Upper lobe of left lung (tissue), 6 donors: ENCODE measurements around the gene FAM110A. TPM values are rescaled to one million over a fixed set of nuclear protein-coding genes. Genes with fewer than 3 reads are reported as not detected.

Source experiments
- ATAC-seq, 2 donors: fragments of 200-7000 bp; cut with Tn5 transposase; one replicate each; pipeline ENCODE4 v1.9.1; 2022; ENCODE audit warnings: mild to moderate bottlenecking in 2 of 2, moderate library complexity in 2 of 2; ENCODE audit not compliant: low FRiP score in 2 of 2
- DNase-seq, 2 donors: peaks; one replicate each; pipeline ENCODE4 v3.0.0-alpha.2; 2019 to 2020
- H3K27ac ChIP-seq, 4 donors: fragments of 200-600 bp; sonication (generic); one replicate each; pipeline ENCODE4 v1.5.1; 2016 to 2019
- H3K27me3 ChIP-seq, 4 donors: fragments of 200-600 bp; sonication (generic); one replicate each; pipeline ENCODE4 v1.5.1; 2017 to 2019
- H3K36me3 ChIP-seq, 4 donors: fragments of 200-600 bp; sonication (generic); one replicate each; pipeline ENCODE4 v1.5.1; 2016 to 2019
- H3K4me1 ChIP-seq, 4 donors: fragments of 200-600 bp; sonication (generic); one replicate each; pipeline ENCODE4 v1.5.1; 2018 to 2019
- H3K4me3 ChIP-seq, 4 donors: fragments of 200-600 bp; sonication (generic); one replicate each; pipeline ENCODE4 v1.5.1; 2017 to 2019; ENCODE audit warnings: mild to moderate bottlenecking in 2 of 4, moderate library complexity in 1 of 4
- H3K9me3 ChIP-seq, 4 donors: fragments of 200-600 bp; sonication (generic); one replicate each; pipeline ENCODE4 v1.5.1; 2018 to 2019
- EP300 ChIP-seq, 4 donors: sonication (generic); formaldehyde crosslinking; IDR thresholded peaks; one replicate each; pipeline ENCODE4 v1.5.1; 2017; ENCODE audit warnings: antibody characterized with exemption in 4 of 4, control low read depth in 2 of 4
- POLR2A ChIP-seq, 4 donors: fragments of 450-650 bp; IDR thresholded peaks; one replicate each; pipeline ENCODE4 v1.5.1; 2016 to 2017; ENCODE audit warnings: antibody characterized with exemption in 4 of 4, mild to moderate bottlenecking in 2 of 4
- POLR2AphosphoS5 ChIP-seq, 2 donors: sonication (generic); formaldehyde crosslinking; IDR thresholded peaks; one replicate each; pipeline ENCODE4 v1.5.1; 2017; ENCODE audit warnings: antibody characterized with exemption in 2 of 2
- WGBS, 2 donors: methylation state at CpG; one replicate each; pipeline ENCODE4 v1.1.5; 2017 to 2018; 5-methylcytosine and 5-hydroxymethylcytosine counted together
- total RNA-seq, 6 donors: library from RNA; depleted of rRNA in 4 of 6; stranded (reverse); fragments of >200 nt in 4 of 6; gene quantifications; one replicate each; pipeline versions ENCODE4 v1.1.0 to v1.2.1, GENCODE V29; 2016 to 2021
- TF ChIP-seq, protein P1 (sequence below), 6 experiments: fragments of 450-650 bp in 4 of 6; fragments of 200-600 bp in 2 of 6; sonication (generic) in 2 of 6; IDR thresholded peaks; one replicate each; pipeline ENCODE4 v1.5.1; 2016 to 2019; ENCODE audit warnings: antibody characterized with exemption in 6 of 6
- donor health status: DM: no; HTN: no; CAD: no; lungs with moderate emphysema.
- donor health status: DM: no; HTN: yes; CAD: no; lungs with severe emphysema.

Gene FAM110A
- total RNA-seq, 6 donors from 2014 or later, result 13.2 to 27.9 (median 19.9) TPM

- no peaks in the 10 kb centered on the region for H3K27me3 ChIP-seq
- no peak overlapping the region for H3K27ac ChIP-seq
- TF ChIP-seq, protein P1, sequence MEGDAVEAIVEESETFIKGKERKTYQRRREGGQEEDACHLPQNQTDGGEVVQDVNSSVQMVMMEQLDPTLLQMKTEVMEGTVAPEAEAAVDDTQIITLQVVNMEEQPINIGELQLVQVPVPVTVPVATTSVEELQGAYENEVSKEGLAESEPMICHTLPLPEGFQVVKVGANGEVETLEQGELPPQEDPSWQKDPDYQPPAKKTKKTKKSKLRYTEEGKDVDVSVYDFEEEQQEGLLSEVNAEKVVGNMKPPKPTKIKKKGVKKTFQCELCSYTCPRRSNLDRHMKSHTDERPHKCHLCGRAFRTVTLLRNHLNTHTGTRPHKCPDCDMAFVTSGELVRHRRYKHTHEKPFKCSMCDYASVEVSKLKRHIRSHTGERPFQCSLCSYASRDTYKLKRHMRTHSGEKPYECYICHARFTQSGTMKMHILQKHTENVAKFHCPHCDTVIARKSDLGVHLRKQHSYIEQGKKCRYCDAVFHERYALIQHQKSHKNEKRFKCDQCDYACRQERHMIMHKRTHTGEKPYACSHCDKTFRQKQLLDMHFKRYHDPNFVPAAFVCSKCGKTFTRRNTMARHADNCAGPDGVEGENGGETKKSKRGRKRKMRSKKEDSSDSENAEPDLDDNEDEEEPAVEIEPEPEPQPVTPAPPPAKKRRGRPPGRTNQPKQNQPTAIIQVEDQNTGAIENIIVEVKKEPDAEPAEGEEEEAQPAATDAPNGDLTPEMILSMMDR (IDR thresholded peaks at IDR 0.05), result no peak
- no peak for TF ChIP-seq POLR2AphosphoS5 (IDR thresholded peaks at IDR 0.05)
- TF ChIP-seq POLR2A (IDR thresholded peaks at IDR 0.05), result no peak
- TF ChIP-seq EP300 (IDR thresholded peaks at IDR 0.05), result no peak
- ATAC-seq (peak in 1 of 2 donors; percentile 39), DNase-seq (peak in 1 of 2 donors; percentile 58)
- WGBS, 2 donors, result 33 to 51% methylated on average over 5 to 12 of the region's 12 CpGs
- no peaks in the 10 kb centered on the region for H3K9me3 ChIP-seq
- H3K36me3 ChIP-seq, result no peaks in the 10 kb centered on the region
- peaks cover 0 to 15% (median 4%) of the 10 kb centered on the region in 4 donors for H3K4me1 ChIP-seq
- H3K4me3 ChIP-seq, result no peak overlapping the region
Observed at GRCh38 chr20:856361-856775, 22.9 kb downstream of the FAM110A start.

- WGBS, 2 donors, result 79 to 81% methylated on average over 6 of the region's 6 CpGs
- no peaks in the 10 kb centered on the region for H3K27me3 ChIP-seq
- H3K36me3 ChIP-seq, result no peaks in the 10 kb centered on the region
- H3K9me3 ChIP-seq, result no peaks in the 10 kb centered on the region
- DNase-seq (no peak), ATAC-seq (no peak)
- no peak for TF ChIP-seq EP300 (IDR thresholded peaks at IDR 0.05)
- TF ChIP-seq POLR2AphosphoS5 (IDR thresholded peaks at IDR 0.05), result no peak
- TF ChIP-seq POLR2A (IDR thresholded peaks at IDR 0.05), result no peak
- TF ChIP-seq, protein P1 (IDR thresholded peaks at IDR 0.05), result no peak
- peaks cover 0 to 15% (median 4%) of the 10 kb centered on the region in 4 donors for H3K4me1 ChIP-seq
- no peak overlapping the region for H3K27ac ChIP-seq
- no peak overlapping the region for H3K4me3 ChIP-seq
Observed at GRCh38 chr20:858011-858410, 24.5 kb downstream of the FAM110A start.

DNA sequence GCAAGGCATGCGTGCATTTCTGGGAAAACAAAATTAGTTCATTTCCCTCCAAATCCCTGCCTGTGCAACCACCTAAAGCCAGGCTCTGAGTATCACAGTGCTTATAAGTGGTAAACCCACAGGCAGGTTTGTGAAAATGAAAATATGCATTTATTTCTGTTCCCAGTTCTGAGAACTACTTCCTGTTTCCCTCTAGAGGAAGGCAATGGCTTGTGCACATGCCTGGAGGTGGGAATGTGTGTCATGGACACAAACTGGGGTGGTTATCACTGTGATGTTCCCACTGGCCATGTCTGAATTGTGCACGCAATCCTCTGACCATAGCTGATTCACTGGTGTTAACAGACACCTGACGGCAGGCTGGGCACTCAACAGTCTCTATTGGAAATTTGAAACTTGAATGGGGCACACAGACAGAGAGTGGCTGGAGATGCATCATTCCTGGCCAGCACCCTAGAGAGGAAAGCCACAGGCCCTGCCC lies 26.3 kb downstream of the FAM110A start:
- DNase-seq (no peak), ATAC-seq (no peak)
- Histone ChIP-seq H3K27ac (no peak overlapping the region), H3K4me1 (peaks cover 0 to 15% (median 4%) of the 10 kb centered on the region in 4 donors), H3K4me3 (no peak overlapping the region), H3K9me3 (no peaks in the 10 kb centered on the region), H3K36me3 (no peaks in the 10 kb centered on the region), H3K27me3 (no peaks in the 10 kb centered on the region)
- WGBS, 2 donors, result 63% methylated on average over 3 of the region's 3 CpGs
- TF ChIP-seq EP300 (IDR thresholded peaks at IDR 0.05) (no peak), POLR2AphosphoS5 (IDR thresholded peaks at IDR 0.05) (no peak), POLR2A (IDR thresholded peaks at IDR 0.05) (no peak)
- TF ChIP-seq, protein P1 (IDR thresholded peaks at IDR 0.05), result no peak

DNA sequence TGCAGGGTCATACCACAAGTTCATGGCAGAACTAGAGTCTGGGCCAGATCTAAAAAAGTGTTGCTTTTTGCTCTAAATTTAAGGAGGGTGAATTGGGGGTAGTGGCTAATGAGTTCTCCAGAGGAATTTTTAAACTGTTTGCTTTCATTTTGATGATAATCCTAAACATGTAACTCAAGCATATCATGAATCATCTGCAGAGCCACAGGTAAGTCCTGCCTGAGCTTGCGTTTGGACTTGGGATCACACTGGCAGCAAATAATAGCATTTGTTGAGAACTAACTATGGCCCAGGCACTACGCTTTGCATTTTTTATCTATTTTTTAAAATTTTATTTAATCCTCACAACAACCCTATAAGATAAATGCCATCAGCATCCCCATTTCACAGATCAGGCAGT lies 27.4 kb downstream of the FAM110A start:
- no peak for ATAC-seq
- no peak overlapping the region for H3K27ac ChIP-seq
- DNase-seq, result no peak
- H3K4me3 ChIP-seq, result no peak overlapping the region
- TF ChIP-seq, protein P1 (IDR thresholded peaks at IDR 0.05), result no peak
- TF ChIP-seq EP300 (IDR thresholded peaks at IDR 0.05) (no peak), POLR2A (IDR thresholded peaks at IDR 0.05) (no peak), POLR2AphosphoS5 (IDR thresholded peaks at IDR 0.05) (no peak)
- H3K9me3 ChIP-seq, result no peaks in the 10 kb centered on the region
- peaks cover 0 to 8% (median 2%) of the 10 kb centered on the region in 4 donors for H3K4me1 ChIP-seq
- 92 to 97% methylated on average over 2 of the region's 2 CpGs for WGBS, 2 donors
- H3K27me3 ChIP-seq, result no peaks in the 10 kb centered on the region
- no peaks in the 10 kb centered on the region for H3K36me3 ChIP-seq

DNA sequence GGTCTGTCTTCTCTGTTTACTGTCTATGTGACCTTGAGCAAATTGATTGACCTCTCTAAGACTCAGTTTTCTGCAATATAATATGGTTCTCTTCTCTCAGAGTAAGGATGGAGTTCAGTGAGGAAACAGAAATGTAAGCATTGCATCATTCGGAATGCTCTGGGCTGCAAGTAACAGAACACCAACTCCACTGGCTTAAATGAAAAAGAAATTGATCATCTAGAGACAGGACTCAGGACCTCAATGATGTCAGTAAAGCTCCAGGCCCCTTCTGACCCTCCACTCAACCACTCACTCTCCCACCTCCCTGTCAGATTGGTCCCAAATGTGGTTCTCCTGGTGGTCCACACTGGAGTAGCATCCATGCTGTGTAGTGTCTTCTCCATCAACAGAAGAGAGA lies 31.9 kb downstream of the FAM110A start:
- Histone ChIP-seq H3K36me3 (no peaks in the 10 kb centered on the region), H3K4me1 (no peaks in the 10 kb centered on the region), H3K9me3 (no peaks in the 10 kb centered on the region), H3K4me3 (no peak overlapping the region), H3K27me3 (no peaks in the 10 kb centered on the region), H3K27ac (no peak overlapping the region)
- ATAC-seq (no peak), DNase-seq (no peak)
- TF ChIP-seq EP300 (IDR thresholded peaks at IDR 0.05), result no peak
- TF ChIP-seq POLR2AphosphoS5 (IDR thresholded peaks at IDR 0.05), result no peak
- no peak for TF ChIP-seq POLR2A (IDR thresholded peaks at IDR 0.05)
- TF ChIP-seq, protein P1 (IDR thresholded peaks at IDR 0.05), result no peak
- 89 to 95% methylated on average over 1 of the region's 1 CpG for WGBS, 2 donors
